ENCODE results near the gene LMOD1.
"Not testable (repeated sequence)": the region's sequence is repeated elsewhere in the genome, so short reads cannot be mapped to it uniquely, and the experiment has no call there.

Gene LMOD1

DNA sequence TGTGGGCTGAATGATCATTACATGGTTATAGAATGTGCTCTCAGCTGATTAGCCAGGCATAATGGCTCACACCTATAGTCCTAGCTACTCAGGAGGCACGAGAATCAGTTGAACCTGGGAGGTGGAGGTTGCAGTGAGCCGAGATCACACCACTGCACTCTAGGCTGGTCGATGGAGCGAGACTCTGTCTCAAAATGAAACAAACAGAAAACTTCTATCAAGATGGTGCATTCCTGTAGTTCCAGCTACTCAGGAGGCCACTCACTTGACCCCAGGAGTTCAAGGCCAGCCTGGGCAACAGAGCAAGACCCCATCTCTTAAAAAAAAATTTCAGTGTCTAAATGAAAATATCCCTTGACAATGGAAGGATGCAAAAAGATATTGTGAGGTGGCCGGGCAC, 19.8 kb upstream of the LMOD1 start:
- H3K4me3 ChIP-seq (ENCODE audit: low read depth, low read length) = no peak overlapping the region
- no peak for DNase-seq (ENCODE audit: low read depth, low spot score)
- ChIA-PET POLR2A (interaction anchor here (0.7 to 1.0 kb wide), 2 partner anchors 70 to 77 kb away, joined by 3 to 4 read pairs; partner anchors contain the start of gene SHISA4), CTCF (interaction anchor here (1.0 to 17.5 kb wide), 5 partner anchors 15 to 88 kb away, joined by 3 to 656 read pairs (median 10); partner anchors contain the start of gene SHISA4)
- TF ChIP-seq, protein P1, sequence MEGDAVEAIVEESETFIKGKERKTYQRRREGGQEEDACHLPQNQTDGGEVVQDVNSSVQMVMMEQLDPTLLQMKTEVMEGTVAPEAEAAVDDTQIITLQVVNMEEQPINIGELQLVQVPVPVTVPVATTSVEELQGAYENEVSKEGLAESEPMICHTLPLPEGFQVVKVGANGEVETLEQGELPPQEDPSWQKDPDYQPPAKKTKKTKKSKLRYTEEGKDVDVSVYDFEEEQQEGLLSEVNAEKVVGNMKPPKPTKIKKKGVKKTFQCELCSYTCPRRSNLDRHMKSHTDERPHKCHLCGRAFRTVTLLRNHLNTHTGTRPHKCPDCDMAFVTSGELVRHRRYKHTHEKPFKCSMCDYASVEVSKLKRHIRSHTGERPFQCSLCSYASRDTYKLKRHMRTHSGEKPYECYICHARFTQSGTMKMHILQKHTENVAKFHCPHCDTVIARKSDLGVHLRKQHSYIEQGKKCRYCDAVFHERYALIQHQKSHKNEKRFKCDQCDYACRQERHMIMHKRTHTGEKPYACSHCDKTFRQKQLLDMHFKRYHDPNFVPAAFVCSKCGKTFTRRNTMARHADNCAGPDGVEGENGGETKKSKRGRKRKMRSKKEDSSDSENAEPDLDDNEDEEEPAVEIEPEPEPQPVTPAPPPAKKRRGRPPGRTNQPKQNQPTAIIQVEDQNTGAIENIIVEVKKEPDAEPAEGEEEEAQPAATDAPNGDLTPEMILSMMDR (IDR thresholded peaks at IDR 0.05; ENCODE audit: insufficient read depth, low read length, missing control alignments) = no peak

DNA sequence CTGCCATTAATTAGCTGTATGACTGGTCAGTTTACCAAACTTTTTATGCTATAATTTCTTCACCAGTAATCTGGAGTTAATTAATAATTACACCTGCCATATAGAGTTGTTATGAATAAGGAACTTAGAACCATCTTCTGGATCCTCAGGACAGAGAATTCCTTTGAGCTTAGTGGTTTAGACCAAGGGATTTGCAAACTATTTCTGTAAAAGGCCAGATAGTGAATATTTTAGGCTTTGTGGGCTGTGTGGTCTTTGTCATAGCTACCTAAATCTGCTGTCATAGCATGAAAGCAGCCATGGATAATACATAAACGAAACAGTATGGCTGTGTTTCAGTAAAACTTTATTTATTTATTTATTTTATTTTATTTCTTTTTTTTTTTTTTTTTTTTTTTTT, 17.9 kb upstream of the LMOD1 start:
- POLR2A ChIA-PET = interaction anchor here (0.7 to 3.5 kb wide), 6 partner anchors 8 to 61 kb away, joined by 3 to 13 read pairs (median 4); partner anchors contain the start of genes LMOD1, RNPEP and TIMM17A
- peak; percentile 73 for DNase-seq (ENCODE audit: low read depth, low spot score)
- CTCF ChIA-PET = interaction anchor here (0.8 to 17.5 kb wide), 6 partner anchors 9 to 157 kb away, joined by 3 to 656 read pairs (median 8); partner anchors contain the start of gene SHISA4
- TF ChIP-seq, protein P1 (IDR thresholded peaks at IDR 0.05; ENCODE audit: insufficient read depth, low read length, missing control alignments) = no peak
- no peak overlapping the region for H3K4me3 ChIP-seq (ENCODE audit: low read depth, low read length)

DNA sequence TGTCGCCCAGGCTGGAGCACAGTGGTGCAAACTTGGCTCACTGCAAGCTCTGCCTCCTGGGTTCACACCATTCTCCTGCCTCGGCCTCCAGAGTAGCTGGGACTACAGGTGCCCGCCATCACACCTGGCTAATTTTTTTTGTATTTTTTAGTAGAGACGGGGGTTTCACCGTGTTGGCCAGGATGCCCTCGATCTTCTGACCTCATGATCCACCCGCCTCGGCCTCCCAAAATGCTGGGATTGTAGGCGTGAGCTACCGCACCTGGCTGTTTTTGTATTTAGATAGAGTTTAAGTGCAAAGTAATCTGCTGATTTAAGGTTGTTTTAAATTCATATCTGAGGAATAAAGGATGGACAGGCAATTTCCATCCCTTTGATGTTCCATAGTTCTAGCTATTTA, 16.0 kb upstream of the LMOD1 start:
- not testable (repeated sequence) for H3K4me3 ChIP-seq (ENCODE audit: low read depth, low read length); DNase-seq (ENCODE audit: low read depth, low spot score)
- CTCF ChIA-PET = interaction anchor here (1.1 to 17.5 kb wide), 3 partner anchors 11 to 79 kb away, joined by 3 to 656 read pairs (median 40); partner anchors contain the start of gene SHISA4
- POLR2A ChIA-PET = interaction anchor here (2.0 to 3.5 kb wide), 2 partner anchors 16 to 67 kb away, joined by 5 to 13 read pairs; partner anchors contain the start of gene LMOD1

DNA sequence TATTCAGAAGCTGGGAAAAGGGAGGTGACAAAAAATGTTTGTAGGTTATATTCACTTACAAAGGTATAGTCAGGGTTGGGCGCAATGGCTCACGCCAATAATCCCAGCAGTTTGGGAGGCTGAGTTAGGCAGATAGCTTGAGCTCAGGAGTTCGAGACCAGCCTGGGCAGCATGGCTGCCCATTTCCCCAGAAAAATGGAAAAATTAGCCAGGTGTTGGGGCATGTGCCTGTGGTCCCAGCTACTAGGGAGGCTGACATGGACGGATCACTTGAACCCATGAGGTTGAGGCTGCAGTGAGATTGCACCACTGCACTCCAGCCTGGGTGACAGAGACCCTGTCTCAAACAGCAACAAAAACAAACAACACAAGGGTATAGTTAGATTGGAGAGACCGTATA, 12.0 kb upstream of the LMOD1 start:
- ChIA-PET POLR2A (no interaction called here), CTCF (interaction anchor here (2.2 to 11.6 kb wide), 2 partner anchors 14 to 63 kb away, joined by 7 to 99 read pairs; no protein-coding TSS in a partner anchor)
- TF ChIP-seq, protein P1 (IDR thresholded peaks at IDR 0.05; ENCODE audit: insufficient read depth, low read length, missing control alignments) = no peak

DNA sequence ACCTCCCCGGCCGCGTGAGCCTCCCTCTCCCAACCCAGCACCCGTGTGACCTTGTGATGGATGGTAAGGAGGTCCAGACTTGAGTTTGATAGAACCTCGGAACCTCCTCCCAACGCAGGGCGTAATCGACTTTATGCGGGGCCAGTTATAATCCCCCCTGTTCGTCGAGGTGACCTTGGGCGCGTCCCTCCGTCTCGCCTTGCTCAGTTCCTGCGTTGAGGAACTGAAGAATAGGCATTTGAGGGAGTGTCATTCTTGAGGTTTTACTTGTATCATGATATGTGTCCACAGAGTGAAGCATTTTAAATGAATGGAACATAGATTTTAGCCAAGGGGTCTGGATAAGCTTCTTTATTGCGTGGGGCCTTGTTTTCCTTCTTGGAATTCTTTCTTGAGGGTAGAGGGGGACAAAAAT, 9.4 kb upstream of the LMOD1 start:
- ChIA-PET POLR2A (interaction anchor here (0.7 to 2.2 kb wide), 7 partner anchors 8 to 60 kb away, joined by 3 to 11 read pairs (median 4); partner anchors contain the start of genes LMOD1 and RNPEP), CTCF (interaction anchor here (1.6 to 11.6 kb wide), 4 partner anchors 10 to 61 kb away, joined by 3 to 99 read pairs (median 18); partner anchors contain the start of gene LMOD1)
- TF ChIP-seq, protein P1 (IDR thresholded peaks at IDR 0.05; ENCODE audit: insufficient read depth, low read length, missing control alignments) = no peak
- no peak for DNase-seq (ENCODE audit: low read depth, low spot score)
- H3K4me3 ChIP-seq (ENCODE audit: low read depth, low read length) = peak overlapping the region; percentile 100

More for the DNA sequence above, 12.0 kb upstream of the LMOD1 start:
- DNase-seq (ENCODE audit: low read depth, low spot score) = no peak
- no peak overlapping the region for H3K4me3 ChIP-seq (ENCODE audit: low read depth, low read length)

DNA sequence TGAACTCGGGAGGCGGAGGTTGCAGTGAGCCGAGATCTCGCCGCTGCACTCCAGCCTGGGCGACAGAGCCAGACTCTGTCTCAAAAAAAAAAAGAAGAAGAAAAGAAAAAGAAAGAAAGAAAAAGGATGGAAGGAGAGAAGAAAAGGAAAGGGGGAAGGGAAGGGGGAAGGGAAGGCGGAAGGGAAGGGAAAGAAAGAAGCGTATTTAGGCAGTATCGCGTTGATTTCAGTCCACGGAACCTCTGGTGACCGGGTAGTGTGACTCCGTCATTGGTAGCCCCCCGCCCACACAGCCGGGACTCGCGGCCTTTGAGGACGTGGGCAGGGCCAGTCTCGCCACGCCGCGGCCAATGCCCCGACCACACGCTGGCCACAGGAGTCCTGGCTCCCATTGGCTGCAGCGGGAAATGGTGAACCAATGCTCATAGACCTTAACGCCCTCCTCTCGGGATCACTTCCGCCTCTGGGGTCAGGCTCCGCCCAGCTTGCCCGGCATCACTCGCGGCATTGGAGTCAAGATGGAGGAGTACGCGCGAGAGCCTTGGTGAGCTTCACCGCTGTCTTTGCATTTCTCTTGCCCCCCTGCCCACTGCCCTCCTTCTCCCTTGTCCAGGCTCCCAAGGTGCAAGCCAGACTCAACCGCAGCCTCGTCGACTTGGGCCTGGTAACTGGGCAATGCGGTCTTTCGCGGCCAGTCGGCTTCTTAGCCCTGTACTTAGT, 8.8 kb upstream of the LMOD1 start, which contains the start of gene TIMM17A:
TSS of gene TIMM17A (plus strand) at position 495 of the 720 bp plus-strand sequence. CDS start at position 519, 24 bp downstream.
- POLR2A ChIA-PET = interaction anchor here (0.7 to 2.2 kb wide), 7 partner anchors 9 to 60 kb away, joined by 3 to 11 read pairs (median 4); partner anchors contain the start of genes LMOD1 and RNPEP
- TF ChIP-seq, protein P1 (IDR thresholded peaks at IDR 0.05; ENCODE audit: insufficient read depth, low read length, missing control alignments) = no peak
- peak; percentile 90 for DNase-seq (ENCODE audit: low read depth, low spot score)
- peak within 1 kb of the TSS; percentile 100 for H3K4me3 ChIP-seq (ENCODE audit: low read depth, low read length)
- CTCF ChIA-PET = interaction anchor here (1.6 to 11.6 kb wide), 4 partner anchors 10 to 60 kb away, joined by 3 to 99 read pairs (median 18); partner anchors contain the start of gene LMOD1

Data from AG04449 (cell line).